A673 (cell line): ENCODE results near the gene CDK14. TPM values are rescaled to one million over a fixed set of nuclear protein-coding genes. Genes with fewer than 3 reads are reported as not detected.
A peak's percentile ranks its signal among the peaks of the same experiment; 100 is the strongest.

Experiments used
- BruUV-seq: library from RNA; stranded (reverse); fragments of 400-500 nt; replicated peaks from 2 replicates; lab custom pipeline; 2021; lab: Mats Ljungman, UMichigan
- CTCF ChIA-PET: fragments of 300-600 bp; sonication (Branson Sonifier 250); formaldehyde crosslinking; loops from one replicate; lab custom pipeline; 2022; ENCODE audit warnings: antibody characterized with exemption; lab: Charles Lee
- POLR2A ChIA-PET: fragments of 300-600 bp; sonication (Branson Sonifier 250); formaldehyde crosslinking; loops from one replicate; lab custom pipeline; 2022; ENCODE audit warnings: antibody characterized with exemption; ENCODE audit not compliant: low non-redundant PET; lab: Charles Lee
- DNase-seq: peaks from one replicate; pipeline ENCODE4 v3.0.0-alpha.2; 2015; ENCODE audit warnings: low spot score
- H3K27ac ChIP-seq: fragments of 200-600 bp; sonication (generic); 2 replicates; pipeline ENCODE4 v1.5.1; 2016; ENCODE audit warnings: mixed run types, low read depth, mild to moderate bottlenecking, mixed read lengths, antibody characterized with exemption, low read length; ENCODE audit not compliant: poor library complexity, severe bottlenecking
- H3K27me3 ChIP-seq: fragments of 200-600 bp; sonication (generic); replicated peaks from 2 replicates; pipeline ENCODE4 v1.6.1; 2017; ENCODE audit warnings: mixed run types, low read depth, mild to moderate bottlenecking, mixed read lengths, antibody characterized with exemption, low read length; ENCODE audit not compliant: insufficient read depth, poor library complexity
- H3K36me3 ChIP-seq: fragments of 200-600 bp; sonication (generic); 2 replicates; pipeline ENCODE4 v1.6.1; 2016; ENCODE audit warnings: mixed run types, mild to moderate bottlenecking, mixed read lengths, antibody characterized with exemption, low read length; ENCODE audit not compliant: insufficient read depth, poor library complexity, severe bottlenecking
- H3K4me1 ChIP-seq: fragments of 200-600 bp; sonication (generic); 2 replicates; pipeline ENCODE4 v1.6.1; 2017; ENCODE audit warnings: mixed run types, mild to moderate bottlenecking, mixed read lengths, antibody characterized with exemption, low read length; ENCODE audit not compliant: insufficient read depth, poor library complexity, severe bottlenecking
- H3K4me3 ChIP-seq: fragments of 200-600 bp; sonication (generic); 2 replicates; pipeline ENCODE4 v1.5.1; 2016; ENCODE audit warnings: low read depth, mixed run types, mild to moderate bottlenecking, mixed read lengths, low read length; ENCODE audit not compliant: poor library complexity, severe bottlenecking
- H3K9me3 ChIP-seq: fragments of 200-600 bp; sonication (generic); 2 replicates; pipeline ENCODE4 v1.6.1; 2016; ENCODE audit warnings: mixed run types, low read depth, mild to moderate bottlenecking, mixed read lengths, antibody characterized with exemption, low read length; ENCODE audit not compliant: poor library complexity, severe bottlenecking
- CTCF ChIP-seq: fragments of 300-800, 200-600 bp; sonication (generic); conservative IDR thresholded peaks from 2 replicates; pipeline ENCODE4 v1.5.1; 2017; ENCODE audit warnings: low read depth, mild to moderate bottlenecking, antibody characterized with exemption, low read length, moderate library complexity, mixed read lengths
- EZH2 ChIP-seq: fragments of 200-600 bp; sonication (generic); IDR thresholded peaks from 2 replicates; pipeline ENCODE4 v1.6.1; 2017; ENCODE audit warnings: borderline replicate concordance, low read depth, mild to moderate bottlenecking, mixed read lengths, antibody characterized with exemption, low read length; ENCODE audit not compliant: poor library complexity, severe bottlenecking
- intact Hi-C: fragments of 100-400 bp; cut with micrococcal nuclease; formaldehyde crosslinking; loops from one replicate; pipeline ENCODE4 v1.10.0; 2022; ENCODE audit not compliant: unreplicated experiment
- total RNA-seq: library from RNA; stranded (reverse); gene quantifications from 2 replicates; pipeline ENCODE4 v1.2.3, GENCODE V29; 2021

The CDK14 gene
- total RNA-seq, 1 experiment from 2014 or later = 128 TPM

GRCh38 chr7:90586091-90586490 is 10.0 kb upstream of the CDK14 start:
- intact Hi-C loops = no loop called here

GRCh38 chr7:90587766-90588165 is 8.4 kb upstream of the CDK14 start:
- no peak for TF ChIP-seq CTCF
- TF ChIP-seq EZH2 = no peak
- Histone ChIP-seq H3K4me1 (peaks cover 18% of the 10 kb centered on the region), H3K9me3 (peaks cover 4% of the 10 kb centered on the region), H3K27me3 (no peaks in the 10 kb centered on the region), H3K36me3 (no peaks in the 10 kb centered on the region), H3K27ac (no peak overlapping the region), H3K4me3 (no peak overlapping the region)
- CTCF ChIA-PET = no interaction called here
- POLR2A ChIA-PET = no interaction called here
- no TSS peak for BruUV-seq
- intact Hi-C loops = no loop called here
- no peak for DNase-seq

More at GRCh38 chr7:90586091-90586490, 10.0 kb upstream of the CDK14 start:
- Histone ChIP-seq H3K27ac (no peak overlapping the region), H3K36me3 (no peaks in the 10 kb centered on the region), H3K27me3 (no peaks in the 10 kb centered on the region), H3K9me3 (peaks cover 4% of the 10 kb centered on the region), H3K4me3 (no peak overlapping the region), H3K4me1 (peaks cover 9% of the 10 kb centered on the region)
- POLR2A ChIA-PET = no interaction called here
- no TSS peak for BruUV-seq
- TF ChIP-seq CTCF (no peak), EZH2 (no peak)
- DNase-seq = no peak
- CTCF ChIA-PET = no interaction called here

GRCh38 chr7:90592033-90592432 is 4.1 kb upstream of the CDK14 start:
- intact Hi-C loops = loop anchor here (10.0 kb wide), 1 partner anchor 437 kb away; the partner anchor contains the start of gene STEAP1
- CTCF ChIA-PET = no interaction called here

More at GRCh38 chr7:90592033-90592432, 4.1 kb upstream of the CDK14 start:
- POLR2A ChIA-PET = no interaction called here
- peak; percentile 47 for DNase-seq
- no peaks in the 10 kb centered on the region for H3K36me3 ChIP-seq
- H3K27me3 ChIP-seq = no peaks in the 10 kb centered on the region
- H3K4me1 ChIP-seq = peaks cover 22% of the 10 kb centered on the region
- no TSS peak for BruUV-seq
- H3K9me3 ChIP-seq = peaks cover 4% of the 10 kb centered on the region
- H3K27ac ChIP-seq = no peak overlapping the region
- H3K4me3 ChIP-seq = no peak overlapping the region
- TF ChIP-seq CTCF = no peak
- TF ChIP-seq EZH2 = no peak
